ENCODE measurements around the gene KRT37.

Gene KRT37

GRCh38 chr17:41457676-41458075 lies 33.3 kb upstream of the KRT37 start:
- Histone ChIP-seq H3K14ac (ENCODE audit: low read length) (no peak overlapping the region), H2BK15ac (ENCODE audit: low read length) (no peak overlapping the region), H3K4me3 (ENCODE audit: low read length in 2 of 2) (no peak overlapping the region), H3K4ac (ENCODE audit: low read length) (no peak overlapping the region), H3K4me2 (ENCODE audit: insufficient read depth, low read length, poor library complexity, severe bottlenecking) (no peak overlapping the region), H2BK120ac (ENCODE audit: low read depth, low read length) (no peak overlapping the region), H4K91ac (ENCODE audit: low read depth, low read length, poor library complexity) (no peak overlapping the region), H3K4me1 (ENCODE audit: control insufficient read depth in 2 of 2, insufficient read depth in 1 of 2, low read depth in 1 of 2, low read length in 2 of 2) (no peaks in the 10 kb centered on the region), H3K27ac (replicated peaks; ENCODE audit: low read length) (no peak overlapping the region), H3K9me3 (replicated peaks in 1 of 2; ENCODE audit: control insufficient read depth in 2 of 2, insufficient read depth in 1 of 2, low read depth in 1 of 2, low read length in 2 of 2) (no peaks in the 10 kb centered on the region), H3K18ac (ENCODE audit: low read length) (no peak overlapping the region), H2AK5ac (ENCODE audit: low read depth, low read length) (no peak overlapping the region), H3K36me3 (replicated peaks in 1 of 2; ENCODE audit: control insufficient read depth in 2 of 2, insufficient read depth in 2 of 2, low read length in 2 of 2) (no peaks in the 10 kb centered on the region), H2BK5ac (ENCODE audit: low read length) (no peak overlapping the region), H4K8ac (ENCODE audit: low read depth, low read length) (no peak overlapping the region), H2BK12ac (ENCODE audit: low read length) (no peak overlapping the region), H3K23ac (ENCODE audit: low read depth, low read length, poor library complexity) (no peak overlapping the region), H3K27me3 (ENCODE audit: control insufficient read depth in 3 of 3, insufficient read depth in 3 of 3, low read depth in 1 of 3, low read length in 3 of 3) (no peaks in the 10 kb centered on the region), H3K79me1 (ENCODE audit: low read depth, low read length) (no peaks in the 10 kb centered on the region), H2AFZ (ENCODE audit: low read length) (no peak overlapping the region), H3K9ac (ENCODE audit: low read depth, low read length, poor library complexity) (no peak overlapping the region)
- no CpG with 5 or more reads among the region's 4 CpGs for WGBS, 2 donors (ENCODE audit: extremely low coverage in 2 of 2, insufficient read length in 2 of 2, insufficient replicate concordance in 1 of 2)
- DNase-seq (ENCODE audit: low spot score) = no peak

- H3K9me3 ChIP-seq (replicated peaks in 1 of 2; ENCODE audit: control insufficient read depth in 2 of 2, insufficient read depth in 1 of 2, low read depth in 1 of 2, low read length in 2 of 2) = peaks cover 0 to 5% of the 10 kb centered on the region in 2 donors
- H3K14ac ChIP-seq (ENCODE audit: low read length) = no peak overlapping the region
- no peak overlapping the region for H3K4me2 ChIP-seq (ENCODE audit: insufficient read depth, low read length, poor library complexity, severe bottlenecking)
- H3K4ac ChIP-seq (ENCODE audit: low read length) = no peak overlapping the region
- no peak overlapping the region for H4K8ac ChIP-seq (ENCODE audit: low read depth, low read length)
- WGBS, 2 donors (ENCODE audit: extremely low coverage in 2 of 2, insufficient read length in 2 of 2, insufficient replicate concordance in 1 of 2) = no CpG with 5 or more reads among the region's 3 CpGs
- no peak overlapping the region for H3K9ac ChIP-seq (ENCODE audit: low read depth, low read length, poor library complexity)
- no peak overlapping the region for H2AFZ ChIP-seq (ENCODE audit: low read length)
- no peak for DNase-seq (ENCODE audit: low spot score)
- no peak overlapping the region for H3K18ac ChIP-seq (ENCODE audit: low read length)
- no peak overlapping the region for H2BK15ac ChIP-seq (ENCODE audit: low read length)
- H2AK5ac ChIP-seq (ENCODE audit: low read depth, low read length) = no peak overlapping the region
- H3K4me1 ChIP-seq (ENCODE audit: control insufficient read depth in 2 of 2, insufficient read depth in 1 of 2, low read depth in 1 of 2, low read length in 2 of 2) = no peaks in the 10 kb centered on the region
- H3K36me3 ChIP-seq (replicated peaks in 1 of 2; ENCODE audit: control insufficient read depth in 2 of 2, insufficient read depth in 2 of 2, low read length in 2 of 2) = no peaks in the 10 kb centered on the region
- no peak overlapping the region for H2BK5ac ChIP-seq (ENCODE audit: low read length)
- no peak overlapping the region for H2BK120ac ChIP-seq (ENCODE audit: low read depth, low read length)
- no peak overlapping the region for H3K4me3 ChIP-seq (ENCODE audit: low read length in 2 of 2)
- H4K91ac ChIP-seq (ENCODE audit: low read depth, low read length, poor library complexity) = no peak overlapping the region
- no peak overlapping the region for H2BK12ac ChIP-seq (ENCODE audit: low read length)
- no peak overlapping the region for H3K23ac ChIP-seq (ENCODE audit: low read depth, low read length, poor library complexity)
- H3K79me1 ChIP-seq (ENCODE audit: low read depth, low read length) = no peaks in the 10 kb centered on the region
- H3K27ac ChIP-seq (replicated peaks; ENCODE audit: low read length) = no peak overlapping the region
- H3K27me3 ChIP-seq (ENCODE audit: control insufficient read depth in 3 of 3, insufficient read depth in 3 of 3, low read depth in 1 of 3, low read length in 3 of 3) = no peaks in the 10 kb centered on the region
These were observed 31.8 kb upstream of the KRT37 start for GRCh38 chr17:41456204-41456603.

DNA sequence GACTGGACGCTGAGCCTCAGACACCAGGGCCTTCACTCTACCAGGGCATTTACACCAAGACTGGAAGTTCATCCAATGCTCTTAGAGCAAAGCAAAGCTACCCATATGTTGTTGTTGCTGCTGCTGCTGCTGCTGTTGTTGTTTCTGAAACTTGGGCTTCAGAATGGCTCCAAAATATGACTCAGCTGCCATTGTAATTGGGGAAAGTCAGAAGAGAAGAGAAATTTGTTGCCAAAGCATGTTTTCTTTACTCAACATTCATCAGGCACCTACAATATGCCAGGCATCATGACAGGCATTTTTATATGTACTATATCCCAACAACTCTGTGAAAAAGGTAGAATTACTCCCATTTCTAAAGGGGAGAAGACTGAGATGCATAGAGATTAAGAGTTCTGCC lies 30.9 kb upstream of the KRT37 start:
- DNase-seq (ENCODE audit: low spot score) = no peak
- H4K91ac ChIP-seq (ENCODE audit: low read depth, low read length, poor library complexity) = no peak overlapping the region
- H3K36me3 ChIP-seq (replicated peaks in 1 of 2; ENCODE audit: control insufficient read depth in 2 of 2, insufficient read depth in 2 of 2, low read length in 2 of 2) = no peaks in the 10 kb centered on the region
- no peak overlapping the region for H3K4me3 ChIP-seq (ENCODE audit: low read length in 2 of 2)
- H3K23ac ChIP-seq (ENCODE audit: low read depth, low read length, poor library complexity) = no peak overlapping the region
- H3K4me1 ChIP-seq (ENCODE audit: control insufficient read depth in 2 of 2, insufficient read depth in 1 of 2, low read depth in 1 of 2, low read length in 2 of 2) = no peaks in the 10 kb centered on the region
- no peak overlapping the region for H3K9ac ChIP-seq (ENCODE audit: low read depth, low read length, poor library complexity)
- no peak overlapping the region for H2BK5ac ChIP-seq (ENCODE audit: low read length)
- H2BK15ac ChIP-seq (ENCODE audit: low read length) = no peak overlapping the region
- no peak overlapping the region for H3K14ac ChIP-seq (ENCODE audit: low read length)
- H3K4me2 ChIP-seq (ENCODE audit: insufficient read depth, low read length, poor library complexity, severe bottlenecking) = no peak overlapping the region
- no peak overlapping the region for H3K27ac ChIP-seq (replicated peaks; ENCODE audit: low read length)
- no peak overlapping the region for H2BK120ac ChIP-seq (ENCODE audit: low read depth, low read length)
- no peak overlapping the region for H2AK5ac ChIP-seq (ENCODE audit: low read depth, low read length)
- no peak overlapping the region for H3K4ac ChIP-seq (ENCODE audit: low read length)
- no peaks in the 10 kb centered on the region for H3K27me3 ChIP-seq (ENCODE audit: control insufficient read depth in 3 of 3, insufficient read depth in 3 of 3, low read depth in 1 of 3, low read length in 3 of 3)
- H3K79me1 ChIP-seq (ENCODE audit: low read depth, low read length) = no peaks in the 10 kb centered on the region
- H4K8ac ChIP-seq (ENCODE audit: low read depth, low read length) = no peak overlapping the region
- WGBS, 2 donors (ENCODE audit: extremely low coverage in 2 of 2, insufficient read length in 2 of 2, insufficient replicate concordance in 1 of 2) = no CpG with 5 or more reads among the region's 1 CpG
- no peak overlapping the region for H2AFZ ChIP-seq (ENCODE audit: low read length)
- H2BK12ac ChIP-seq (ENCODE audit: low read length) = no peak overlapping the region
- H3K9me3 ChIP-seq (replicated peaks in 1 of 2; ENCODE audit: control insufficient read depth in 2 of 2, insufficient read depth in 1 of 2, low read depth in 1 of 2, low read length in 2 of 2) = peaks cover 0 to 7% of the 10 kb centered on the region in 2 donors
- no peak overlapping the region for H3K18ac ChIP-seq (ENCODE audit: low read length)

DNA sequence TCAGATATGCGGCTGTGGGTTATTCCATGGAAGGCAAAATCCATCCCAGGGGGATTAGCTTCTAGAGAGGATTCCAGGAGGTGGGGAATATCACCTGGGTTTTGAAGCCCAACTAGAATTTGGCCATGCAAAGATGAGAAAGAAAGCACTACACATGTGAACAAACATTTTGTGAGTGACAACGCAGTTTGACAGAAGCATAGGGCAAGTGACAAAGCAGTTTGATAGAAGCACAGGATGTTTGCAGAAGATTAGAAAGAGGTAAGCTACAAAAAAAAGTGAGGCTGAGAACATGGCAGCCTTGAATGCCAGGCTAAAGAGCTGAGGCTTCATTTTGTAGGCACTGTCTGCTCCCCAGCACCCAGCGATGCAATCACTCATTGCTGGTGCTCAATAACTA lies 28.7 kb upstream of the KRT37 start:
- Histone ChIP-seq H2BK12ac (ENCODE audit: low read length) (no peak overlapping the region), H2AK5ac (ENCODE audit: low read depth, low read length) (no peak overlapping the region), H3K9ac (ENCODE audit: low read depth, low read length, poor library complexity) (no peak overlapping the region), H2BK5ac (ENCODE audit: low read length) (no peak overlapping the region), H4K91ac (ENCODE audit: low read depth, low read length, poor library complexity) (no peak overlapping the region), H2BK15ac (ENCODE audit: low read length) (no peak overlapping the region), H3K27ac (replicated peaks; ENCODE audit: low read length) (no peak overlapping the region), H3K9me3 (replicated peaks in 1 of 2; ENCODE audit: control insufficient read depth in 2 of 2, insufficient read depth in 1 of 2, low read depth in 1 of 2, low read length in 2 of 2) (peaks cover 0 to 7% of the 10 kb centered on the region in 2 donors), H3K4me2 (ENCODE audit: insufficient read depth, low read length, poor library complexity, severe bottlenecking) (no peak overlapping the region), H2AFZ (ENCODE audit: low read length) (no peak overlapping the region), H3K18ac (ENCODE audit: low read length) (no peak overlapping the region), H3K4ac (ENCODE audit: low read length) (no peak overlapping the region), H3K4me1 (ENCODE audit: control insufficient read depth in 2 of 2, insufficient read depth in 1 of 2, low read depth in 1 of 2, low read length in 2 of 2) (no peaks in the 10 kb centered on the region), H3K27me3 (ENCODE audit: control insufficient read depth in 3 of 3, insufficient read depth in 3 of 3, low read depth in 1 of 3, low read length in 3 of 3) (no peaks in the 10 kb centered on the region), H3K14ac (ENCODE audit: low read length) (no peak overlapping the region), H3K36me3 (replicated peaks in 1 of 2; ENCODE audit: control insufficient read depth in 2 of 2, insufficient read depth in 2 of 2, low read length in 2 of 2) (no peaks in the 10 kb centered on the region), H3K79me1 (ENCODE audit: low read depth, low read length) (no peaks in the 10 kb centered on the region), H4K8ac (ENCODE audit: low read depth, low read length) (no peak overlapping the region), H3K4me3 (ENCODE audit: low read length in 2 of 2) (no peak overlapping the region), H3K23ac (ENCODE audit: low read depth, low read length, poor library complexity) (no peak overlapping the region), H2BK120ac (ENCODE audit: low read depth, low read length) (no peak overlapping the region)
- DNase-seq (ENCODE audit: low spot score) = no peak
- WGBS, 2 donors (ENCODE audit: extremely low coverage in 2 of 2, insufficient read length in 2 of 2, insufficient replicate concordance in 1 of 2) = no CpG with 5 or more reads among the region's 3 CpGs
